HCT116 (cell line): ENCODE data around the gene SUV39H2. TPM values are rescaled to one million over a fixed set of nuclear protein-coding genes. Genes with fewer than 3 reads are reported as not detected.
A peak's percentile ranks its signal among the peaks of the same experiment; 100 is the strongest.

Source experiments
- ATAC-seq: fragments of 200-7000 bp; cut with Tn5 transposase; 2 replicates; pipeline ENCODE4 v1.9.1; 2020; ENCODE audit warnings: mild to moderate bottlenecking, moderate library complexity
- Bru-seq: library from RNA; stranded (reverse); fragments of 400-500 nt; gene quantifications from one replicate; lab custom pipeline; 2021; lab: Mats Ljungman, UMichigan
- BruChase-seq, 2 experiments: library from RNA; stranded (reverse); fragments of 400-500 nt; gene quantifications; one replicate each; lab custom pipeline; 2021; lab: Mats Ljungman, UMichigan
- BruUV-seq: library from RNA; stranded (reverse); fragments of 400-500 nt; replicated peaks from 2 replicates; lab custom pipeline; 2021; lab: Mats Ljungman, UMichigan
- CTCF ChIA-PET: fragments of 300-600 bp; sonication (Branson Sonifier 250); formaldehyde crosslinking; loops from one replicate; lab custom pipeline; 2021; ENCODE audit warnings: antibody characterized with exemption; lab: Charles Lee
- POLR2A ChIA-PET: fragments of 300-600, 350-600 bp; sonication (Branson Sonifier 250); formaldehyde crosslinking; loops from one replicate; lab custom pipeline; 2021; ENCODE audit warnings: antibody characterized with exemption; lab: Charles Lee
- RAD21 ChIA-PET, 2 experiments: fragments of 300-600 bp; sonication (Branson Sonifier 250); formaldehyde crosslinking; loops; one replicate each; lab custom pipeline; 2023; ENCODE audit warnings: low total read pairs in 2 of 2; ENCODE audit not compliant: uncharacterized antibody in 2 of 2, unreplicated experiment in 2 of 2, low non-redundant PET in 1 of 2; lab: Charles Lee
- DNase-seq: peaks from one replicate; pipeline ENCODE4 v3.0.0-alpha.2; 2010; ENCODE audit warnings: low read depth, low spot score
- H2AFZ ChIP-seq: fragments of 200-600 bp; shearing (Covaris generic), sonication (generic); 2 replicates; pipeline ENCODE4 v1.6.1; 2017; ENCODE audit warnings: low read depth, mixed run types, mixed read lengths, antibody characterized with exemption, low read length; ENCODE audit not compliant: poor library complexity, severe bottlenecking
- H3K27ac ChIP-seq: 2 replicates; pipeline ENCODE4 v1.5.1; 2012; ENCODE audit warnings: low read depth, low read length
- H3K27me3 ChIP-seq: fragments of 200-600 bp; sonication (generic); 2 replicates; pipeline ENCODE4 v1.6.1; 2016; ENCODE audit warnings: mixed run types, low read length, mixed read lengths; ENCODE audit not compliant: insufficient read depth
- H3K36me3 ChIP-seq, 2 experiments: fragments of 200-500 bp in 1 of 2; fragments of 200-600 bp in 1 of 2; sonication (Bioruptor generic) in 1 of 2; sonication (generic) in 1 of 2; 2 replicates each; pipeline versions ENCODE4 v1.5.1 to v1.6.1; 2014 to 2016; ENCODE audit warnings: low read length in 2 of 2, inconsistent platforms in 1 of 2, mixed read lengths in 1 of 2, mixed run types in 1 of 2; ENCODE audit not compliant: insufficient read depth in 2 of 2, control insufficient read depth in 1 of 2
- H3K4me1 ChIP-seq, 2 experiments: fragments of 200-600 bp in 1 of 2; sonication (generic) in 1 of 2; 2 replicates each; pipeline versions ENCODE4 v1.5.1 to v1.6.1; 2012 to 2017; ENCODE audit warnings: low read length in 2 of 2, inconsistent platforms in 1 of 2, mild to moderate bottlenecking in 1 of 2, mixed read lengths in 1 of 2, mixed run types in 1 of 2, moderate library complexity in 1 of 2; ENCODE audit not compliant: insufficient read depth in 2 of 2, control insufficient read depth in 1 of 2
- H3K4me2 ChIP-seq: fragments of 200-600 bp; sonication (generic); 2 replicates; pipeline ENCODE4 v1.6.1; 2017; ENCODE audit warnings: mixed run types, low read length, mixed read lengths
- H3K4me3 ChIP-seq, 2 experiments: fragments of 200-600 bp in 1 of 2; sonication (generic) in 1 of 2; replicated peaks in 1 of 2; 2 replicates each; pipeline ENCODE4 v1.5.1; 2011 to 2016; ENCODE audit warnings: low read length in 2 of 2, control low read depth in 1 of 2, low read depth in 1 of 2, mild to moderate bottlenecking in 1 of 2, mixed read lengths in 1 of 2, mixed run types in 1 of 2
- H3K79me2 ChIP-seq: fragments of 200-600 bp; sonication (generic); 2 replicates; pipeline ENCODE4 v1.6.1; 2017; ENCODE audit warnings: mild to moderate bottlenecking, mixed run types, low read length, moderate library complexity, mixed read lengths; ENCODE audit not compliant: insufficient read depth
- H3K9ac ChIP-seq: fragments of 200-600 bp; sonication (generic); 2 replicates; pipeline ENCODE4 v1.6.1; 2016; ENCODE audit warnings: low read length, mixed read lengths
- H3K9me2 ChIP-seq: fragments of 200-600 bp; sonication (generic), shearing (Covaris generic); 2 replicates; pipeline ENCODE4 v1.6.1; 2017; ENCODE audit warnings: mixed run types, mild to moderate bottlenecking, moderate library complexity; ENCODE audit not compliant: insufficient read depth
- H3K9me3 ChIP-seq, 2 experiments: fragments of 200-500 bp in 1 of 2; fragments of 200-600 bp in 1 of 2; sonication (Bioruptor generic) in 1 of 2; sonication (generic) in 1 of 2; 2 replicates each; pipeline ENCODE4 v1.6.1; 2014 to 2017; ENCODE audit warnings: low read length in 2 of 2, mixed read lengths in 2 of 2, inconsistent platforms in 1 of 2, low read depth in 1 of 2, mild to moderate bottlenecking in 1 of 2, mixed run types in 1 of 2, moderate library complexity in 1 of 2; ENCODE audit not compliant: control insufficient read depth in 1 of 2, insufficient read depth in 1 of 2
- H4K20me1 ChIP-seq: fragments of 200-600 bp; sonication (generic), shearing (Covaris generic); 2 replicates; pipeline ENCODE4 v1.6.1; 2017; ENCODE audit warnings: mixed run types, mild to moderate bottlenecking, moderate library complexity; ENCODE audit not compliant: insufficient read depth
- ATF3 ChIP-seq: IDR thresholded peaks from 2 replicates; pipeline ENCODE4 v1.6.1; 2012
- CBX3 ChIP-seq: IDR thresholded peaks from 2 replicates; pipeline ENCODE4 v1.6.1; 2012; ENCODE audit warnings: low read depth
- CEBPB ChIP-seq: IDR thresholded peaks from 2 replicates; pipeline ENCODE4 v1.6.1; 2012; ENCODE audit warnings: low read depth
- CTCF ChIP-seq, 3 experiments: fragments of 200-600 bp in 1 of 3; sonication (generic) in 1 of 3; IDR thresholded peaks in 2 of 3; conservative IDR thresholded peaks in 1 of 3; 2 replicates each; pipeline ENCODE4 v1.5.1; 2012 to 2017; ENCODE audit warnings: low read depth in 2 of 3, low read length in 2 of 3, antibody characterized with exemption in 1 of 3, borderline replicate concordance in 1 of 3, control low read depth in 1 of 3, mild to moderate bottlenecking in 1 of 3, mixed read lengths in 1 of 3, mixed run types in 1 of 3, moderate library complexity in 1 of 3; ENCODE audit not compliant: insufficient read depth in 1 of 3
- EZH2 ChIP-seq: fragments of 200-600 bp; sonication (generic); IDR thresholded peaks from 2 replicates; pipeline ENCODE4 v1.6.1; 2017; ENCODE audit warnings: antibody characterized with exemption, mixed run types
- FOSL1 ChIP-seq: IDR thresholded peaks from 2 replicates; pipeline ENCODE4 v1.6.1; 2012; ENCODE audit warnings: low read depth
- MAX ChIP-seq: IDR thresholded peaks from 2 replicates; pipeline ENCODE4 v1.6.1; 2012
- POLR2A ChIP-seq: IDR thresholded peaks from 2 replicates; pipeline ENCODE4 v1.7.0; 2011; ENCODE audit warnings: borderline replicate concordance; ENCODE audit not compliant: insufficient read depth, insufficient read length; ENCODE audit errors: extremely low read depth
- POLR2AphosphoS5 ChIP-seq: IDR thresholded peaks from 2 replicates; pipeline ENCODE4 v1.6.1; 2011; ENCODE audit warnings: mild to moderate bottlenecking, low read depth, low read length, moderate library complexity
- REST ChIP-seq: IDR thresholded peaks from 2 replicates; pipeline ENCODE4 v1.6.1; 2012; ENCODE audit warnings: low read depth
- SIN3A ChIP-seq: IDR thresholded peaks from 2 replicates; pipeline ENCODE4 v1.6.1; 2012; ENCODE audit warnings: low read depth
- YY1 ChIP-seq: IDR thresholded peaks from 2 replicates; pipeline ENCODE4 v1.6.1; 2011; ENCODE audit warnings: low read length, low read depth, moderate library complexity, mild to moderate bottlenecking; ENCODE audit not compliant: insufficient replicate concordance; ENCODE audit errors: extremely low read depth
- ZBTB33 ChIP-seq: IDR thresholded peaks from 2 replicates; pipeline ENCODE4 v1.6.1; 2011; ENCODE audit warnings: mild to moderate bottlenecking, low read length, moderate library complexity; ENCODE audit not compliant: insufficient replicate concordance; ENCODE audit errors: extremely low read depth
- ZFX ChIP-seq: fragments of 450-650 bp; IDR thresholded peaks from 2 replicates; pipeline ENCODE4 v1.6.1; 2017
- intact Hi-C: fragments of 100-400 bp; cut with micrococcal nuclease; formaldehyde crosslinking; loops from 2 replicates; pipeline ENCODE4 v1.10.0; 2022
- long read RNA-seq: library from polyadenylated mRNA; unstranded; transcript quantifications from one replicate; pipeline ENCODE4 v2.0.0, GENCODE V29; 2021; ENCODE audit not compliant: unreplicated experiment
- polyA plus RNA-seq: library from polyadenylated mRNA; unstranded; fragments of >200 nt; gene quantifications from 2 replicates; pipeline ENCODE4 v1.2.1, GENCODE V29; 2012; ENCODE audit warnings: missing spikeins
- total RNA-seq: library from RNA; stranded (reverse); gene quantifications from one replicate; pipeline ENCODE4 v1.2.1, GENCODE V29; 2021; ENCODE audit not compliant: unreplicated experiment

SUV39H2 gene
- 26.6 TPM for total RNA-seq
- polyA plus RNA-seq, result 5.7 and 9.5 TPM in 2 replicates
- Bru-seq, nascent RNA, result percentile 85 among the genes with signal in this experiment
- percentile 75 among the genes with signal in this experiment for BruChase-seq, experiment 1, labeled RNA remaining after a 6-hour chase
- BruChase-seq, experiment 2, labeled RNA remaining after a 2-hour chase, result percentile 81 among the genes with signal in this experiment
- long read RNA-seq, transcript SUV39H2-202 (6 exons, 1,233 nt), result minor isoform, 5 of 33 reads
- long read RNA-seq, transcript SUV39H2-205 (5 exons, 2,959 nt), result major isoform, 14 of 33 reads
- long read RNA-seq, partial matches to known transcripts, result 2 of 33 reads
- long read RNA-seq, other reads (novel, unspliced or antisense), result 12 of 33 reads

- H3K27me3 ChIP-seq, result no peaks in the 10 kb centered on the region
- H3K36me3 ChIP-seq, result peaks cover 0 to 6% of the 10 kb centered on the region in 2 experiments; a peak in 2 of 4 replicates
- H3K9me3 ChIP-seq, result no peaks in the 10 kb centered on the region
- CTCF ChIA-PET, result interaction anchor here (0.9 kb wide), 1 partner anchor 341 kb away, joined by 3 read pairs; no protein-coding TSS in a partner anchor
- peak within 1 kb of the TSS; percentile 93 for H3K9ac ChIP-seq
- peak within 1 kb of the TSS; percentile 97 for H3K27ac ChIP-seq
- POLR2A ChIA-PET, result interaction anchor here (0.5 to 2.0 kb wide), 7 partner anchors 9 to 1260 kb away, joined by 3 to 14 read pairs (median 4); partner anchors contain the start of genes CDNF, HSPA14, MEIG1 and MSANTD7
- peak within 1 kb of the TSS; percentile 76 to 88 for H3K4me3 ChIP-seq
- RAD21 ChIA-PET, result no interaction called here
- no peak for TF ChIP-seq CEBPB
- TF ChIP-seq POLR2A, result peak; percentile 79
- no peak for TF ChIP-seq ATF3
- 0 out of 2 replicates have a peak, but pooled peaks have one; percentile 65 for TF ChIP-seq CBX3
- TF ChIP-seq MAX, result peak; percentile 93
- no peak for TF ChIP-seq EZH2
- no peak for TF ChIP-seq CTCF (IDR thresholded peaks at IDR 0.05 in 2 of 3, conservative IDR thresholded peaks at IDR 0.05 in 1 of 3; ENCODE audit: borderline replicate concordance in 1 of 3, insufficient read depth in 1 of 3, low read depth in 2 of 3, low read length in 2 of 3)
- TF ChIP-seq ZBTB33, result peak; percentile 88
- peak; percentile 80 for TF ChIP-seq SIN3A
- peak; percentile 85 for TF ChIP-seq ZFX
- TF ChIP-seq FOSL1, result no peak
- no peak for TF ChIP-seq REST
- TF ChIP-seq POLR2AphosphoS5, result peak; percentile 87
- TF ChIP-seq YY1, result peak; percentile 95
- no peak within 1 kb of the TSS for H2AFZ ChIP-seq
- peak; percentile 88 for ATAC-seq
- H3K4me2 ChIP-seq, result peak within 1 kb of the TSS; percentile 80
- DNase-seq, result peak; percentile 80
- H4K20me1 ChIP-seq, result no peaks in the 10 kb centered on the region
- intact Hi-C loops, result loop anchor here (2.0 to 5.0 kb wide), 3 partner anchors 41 to 229 kb away; partner anchors contain the start of genes CDNF, DCLRE1C, HSPA14 and MSANTD7
- TSS peak; percentile 69 for BruUV-seq
- peaks cover 9 to 19% of the 10 kb centered on the region in 2 experiments for H3K4me1 ChIP-seq
- H3K79me2 ChIP-seq, result peaks cover 66% of the 10 kb centered on the region
- H3K9me2 ChIP-seq, result no peaks in the 10 kb centered on the region
These were observed at the start of gene SUV39H2 for GRCh38 chr10:14878266-14879123. SUV39H2 (plus strand) TSS chr10:14878866; CDS start chr10:14878889, 23 bp downstream.
